GM12892 (cell line): Measurements from ENCODE around the gene OR5V1.

Experiments
- POLR2A ChIP-seq: IDR thresholded peaks from 2 replicates; pipeline ENCODE4 v1.6.1; 2011; ENCODE audit warnings: low read depth, low read length, control low read depth
- POLR2AphosphoS5 ChIP-seq: IDR thresholded peaks from 2 replicates; pipeline ENCODE4 v1.6.1; 2011; ENCODE audit warnings: low read depth, low read length, control low read depth
- TAF1 ChIP-seq: IDR thresholded peaks from 2 replicates; pipeline ENCODE4 v1.6.1; 2011; ENCODE audit warnings: low read depth, mild to moderate bottlenecking, control low read depth, low read length, borderline replicate concordance

DNA sequence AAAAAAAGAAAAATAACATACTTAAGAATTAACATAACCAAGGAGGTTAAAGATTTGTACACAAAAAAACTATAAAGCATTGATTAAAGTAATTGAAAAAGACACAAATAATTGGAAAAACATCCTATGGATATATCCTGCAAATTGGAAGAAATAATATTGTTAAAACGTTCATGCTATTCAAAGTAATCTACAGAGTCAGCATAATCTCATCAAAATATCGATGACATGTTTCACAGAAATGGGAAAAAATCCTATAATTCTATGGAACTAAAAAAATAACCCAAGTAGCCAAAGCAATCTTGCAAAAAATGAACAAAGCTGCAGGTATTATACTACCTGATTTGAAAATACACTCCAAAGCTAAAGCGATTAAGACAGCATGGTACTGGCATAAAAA is 23.3 kb downstream of the OR5V1 start:
- TF ChIP-seq TAF1 (no peak), POLR2AphosphoS5 (no peak), POLR2A (no peak)
